MCF 10A (cell line): ENCODE measurements around the gene AMPD2. TPM values are rescaled to one million over a fixed set of nuclear protein-coding genes. Genes with fewer than 3 reads are reported as not detected.

ENCODE experiments used
- BruUV-seq: library from RNA; stranded (reverse); fragments of 400-500 nt; replicated peaks from 2 replicates; lab custom pipeline; 2021; lab: Mats Ljungman, UMichigan
- CTCF ChIA-PET: fragments of 300-600 bp; sonication (Branson Sonifier 250); formaldehyde crosslinking; extraction: SDS; loops from one replicate; lab custom pipeline; 2021; ENCODE audit warnings: antibody characterized with exemption, inconsistent platforms; lab: Yijun Ruan, JAX
- POLR2A ChIA-PET: fragments of 300-600, 350-650 bp; sonication (Branson Sonifier 250); formaldehyde crosslinking; extraction: SDS; loops from one replicate; lab custom pipeline; 2020; ENCODE audit warnings: antibody characterized with exemption, inconsistent platforms; lab: Yijun Ruan, JAX
- DNase-seq: peaks from one replicate; pipeline ENCODE4 v3.0.0-alpha.2; 2018; ENCODE audit not compliant: unreplicated experiment
- H3K27ac Mint-ChIP-seq: one replicate; pipeline ENCODE4 v1.8.0; 2022; ENCODE audit warnings: mild to moderate bottlenecking, low read depth, mixed read lengths; ENCODE audit not compliant: unreplicated experiment
- H3K27me3 Mint-ChIP-seq: one replicate; pipeline ENCODE4 v1.8.0; 2022; ENCODE audit warnings: mixed read lengths; ENCODE audit not compliant: insufficient read depth, unreplicated experiment
- H3K36me3 Mint-ChIP-seq: one replicate; pipeline ENCODE4 v1.8.0; 2022; ENCODE audit warnings: mild to moderate bottlenecking, moderate library complexity, mixed read lengths; ENCODE audit not compliant: insufficient read depth, unreplicated experiment
- H3K4me1 Mint-ChIP-seq: one replicate; pipeline ENCODE4 v1.8.0; 2022; ENCODE audit warnings: mixed read lengths; ENCODE audit not compliant: insufficient read depth, unreplicated experiment
- H3K4me3 Mint-ChIP-seq: one replicate; pipeline ENCODE4 v1.8.0; 2022; ENCODE audit warnings: mild to moderate bottlenecking, moderate library complexity, mixed read lengths; ENCODE audit not compliant: unreplicated experiment
- H3K9me3 Mint-ChIP-seq: one replicate; pipeline ENCODE4 v1.8.0; 2022; ENCODE audit warnings: mixed read lengths; ENCODE audit not compliant: unreplicated experiment
- intact Hi-C: fragments of 100-400 bp; cut with micrococcal nuclease; formaldehyde crosslinking; loops from 2 replicates; pipeline ENCODE4 v1.14.1; 2022
- total RNA-seq: library from RNA; stranded (reverse); gene quantifications from 2 replicates; pipeline ENCODE4 v1.2.3, GENCODE V29; 2022
- TF ChIP-seq, protein P1 (sequence below): fragments of 200-600 bp; IDR thresholded peaks from one replicate; pipeline ENCODE4 v1.8.0; 2022; ENCODE audit warnings: antibody characterized with exemption, mild to moderate bottlenecking; ENCODE audit not compliant: unreplicated experiment

AMPD2 gene
- total RNA-seq, 1 experiment from 2014 or later = 49.5 TPM

DNA sequence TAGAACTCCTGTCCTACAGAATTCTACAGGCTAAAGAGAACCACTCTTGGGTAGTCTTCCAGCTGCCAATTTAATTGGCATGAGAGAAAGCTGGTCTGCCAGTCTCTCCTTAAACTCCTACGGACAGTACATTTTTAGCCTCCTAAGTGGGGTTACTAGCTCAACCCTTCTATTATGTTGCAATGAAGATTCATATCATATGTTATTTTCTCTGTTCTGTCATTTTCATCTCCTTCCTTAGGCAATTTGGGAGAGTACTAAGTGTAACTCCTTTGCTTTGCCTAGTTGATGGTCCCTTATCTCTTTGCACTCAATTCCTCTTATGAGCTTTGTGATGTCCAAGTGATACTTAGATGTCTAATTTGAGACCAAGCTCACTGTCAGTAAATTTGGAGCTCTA lies 14.3 kb upstream of the AMPD2 start:
- ChIA-PET POLR2A (interaction anchor here (0.6 to 1.3 kb wide), 3 partner anchors 47 to 458 kb away, joined by 3 to 5 read pairs (median 4); partner anchors contain the start of gene GNAI3), CTCF (interaction anchor here (0.6 to 1.3 kb wide), 4 partner anchors 36 to 170 kb away, joined by 3 to 5 read pairs (median 4); no protein-coding TSS in a partner anchor)
- H3K4me3 Mint-ChIP-seq = no peak overlapping the region
- no peaks in the 10 kb centered on the region for H3K9me3 Mint-ChIP-seq
- TF ChIP-seq, protein P1, sequence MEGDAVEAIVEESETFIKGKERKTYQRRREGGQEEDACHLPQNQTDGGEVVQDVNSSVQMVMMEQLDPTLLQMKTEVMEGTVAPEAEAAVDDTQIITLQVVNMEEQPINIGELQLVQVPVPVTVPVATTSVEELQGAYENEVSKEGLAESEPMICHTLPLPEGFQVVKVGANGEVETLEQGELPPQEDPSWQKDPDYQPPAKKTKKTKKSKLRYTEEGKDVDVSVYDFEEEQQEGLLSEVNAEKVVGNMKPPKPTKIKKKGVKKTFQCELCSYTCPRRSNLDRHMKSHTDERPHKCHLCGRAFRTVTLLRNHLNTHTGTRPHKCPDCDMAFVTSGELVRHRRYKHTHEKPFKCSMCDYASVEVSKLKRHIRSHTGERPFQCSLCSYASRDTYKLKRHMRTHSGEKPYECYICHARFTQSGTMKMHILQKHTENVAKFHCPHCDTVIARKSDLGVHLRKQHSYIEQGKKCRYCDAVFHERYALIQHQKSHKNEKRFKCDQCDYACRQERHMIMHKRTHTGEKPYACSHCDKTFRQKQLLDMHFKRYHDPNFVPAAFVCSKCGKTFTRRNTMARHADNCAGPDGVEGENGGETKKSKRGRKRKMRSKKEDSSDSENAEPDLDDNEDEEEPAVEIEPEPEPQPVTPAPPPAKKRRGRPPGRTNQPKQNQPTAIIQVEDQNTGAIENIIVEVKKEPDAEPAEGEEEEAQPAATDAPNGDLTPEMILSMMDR = no peak
- intact Hi-C loops = no loop called here
- no TSS peak for BruUV-seq
- H3K36me3 Mint-ChIP-seq = peaks cover 6% of the 10 kb centered on the region
- no peak for DNase-seq
- no peaks in the 10 kb centered on the region for H3K27me3 Mint-ChIP-seq
- H3K27ac Mint-ChIP-seq = no peak overlapping the region
- H3K4me1 Mint-ChIP-seq = no peaks in the 10 kb centered on the region

DNA sequence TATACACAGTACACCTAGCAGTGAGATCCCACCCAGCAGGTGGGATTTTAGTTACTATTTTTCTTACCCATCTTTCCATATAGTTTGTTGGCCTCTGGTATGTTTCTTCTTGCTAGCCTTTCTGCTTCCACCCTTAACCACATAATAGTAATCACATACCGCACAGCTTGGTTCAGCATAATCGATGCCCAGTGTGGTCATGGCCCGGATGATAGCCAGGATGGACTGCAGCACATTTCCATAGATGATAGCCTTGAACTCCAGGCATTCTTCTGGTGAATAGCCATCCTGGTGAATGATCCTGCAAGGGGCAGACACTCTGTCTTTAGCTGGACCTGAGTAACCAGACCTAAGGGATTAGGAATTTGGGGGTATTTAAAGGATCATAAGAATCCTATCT lies 9.8 kb upstream of the AMPD2 start:
- H3K9me3 Mint-ChIP-seq = no peaks in the 10 kb centered on the region
- intact Hi-C loops = no loop called here
- H3K4me1 Mint-ChIP-seq = no peaks in the 10 kb centered on the region
- no peak for DNase-seq
- TF ChIP-seq, protein P1 = no peak
- no peaks in the 10 kb centered on the region for H3K27me3 Mint-ChIP-seq
- no peak overlapping the region for H3K4me3 Mint-ChIP-seq
- H3K27ac Mint-ChIP-seq = no peak overlapping the region
- peaks cover 6% of the 10 kb centered on the region for H3K36me3 Mint-ChIP-seq
- BruUV-seq = no TSS peak
- POLR2A ChIA-PET = interaction anchor here (0.7 kb wide), 1 partner anchor 10 kb away, joined by 4 read pairs; no protein-coding TSS in a partner anchor
- CTCF ChIA-PET = interaction anchor here (0.6 to 1.1 kb wide), 2 partner anchors 75 to 698 kb away, joined by 3 to 4 read pairs; no protein-coding TSS in a partner anchor

DNA sequence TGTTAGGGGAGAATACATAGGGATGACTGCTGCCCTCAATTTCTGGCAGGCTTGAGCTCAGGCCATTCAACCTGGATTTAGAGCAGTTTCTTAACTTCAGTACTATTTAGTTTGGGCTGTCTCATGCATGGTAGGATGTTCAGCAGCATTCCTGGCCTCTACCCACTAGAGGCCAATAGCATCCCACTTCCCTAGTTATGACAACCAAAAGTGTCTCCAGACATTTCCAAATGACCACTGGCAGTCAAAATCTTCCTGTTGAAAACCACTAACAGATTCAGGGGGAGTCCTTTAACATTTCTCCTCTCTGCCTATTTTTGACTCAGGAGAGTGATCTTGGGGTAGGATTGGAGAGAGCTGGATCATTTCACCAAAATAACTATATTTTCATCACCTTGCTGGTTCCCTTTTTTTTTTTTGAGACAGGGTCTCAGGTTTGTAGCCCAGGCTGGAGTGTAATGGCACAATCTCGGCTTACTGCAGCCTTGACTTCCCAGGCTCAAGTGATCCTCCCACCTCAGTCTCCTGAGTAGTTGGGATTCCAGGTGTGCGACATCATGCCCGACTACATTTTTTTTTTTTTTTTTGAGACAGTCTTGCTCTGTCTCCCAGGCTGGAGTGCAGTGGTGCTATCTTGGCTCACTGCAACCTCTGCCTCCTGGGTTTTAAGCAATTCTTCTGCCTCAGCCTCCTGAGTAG lies 8.9 kb upstream of the AMPD2 start:
- no TSS peak for BruUV-seq
- Mint-ChIP-seq H3K36me3 (peaks cover 6% of the 10 kb centered on the region), H3K27me3 (no peaks in the 10 kb centered on the region), H3K9me3 (no peaks in the 10 kb centered on the region), H3K4me3 (no peak overlapping the region), H3K4me1 (no peaks in the 10 kb centered on the region), H3K27ac (no peak overlapping the region)
- intact Hi-C loops = no loop called here
- no peak for DNase-seq
- CTCF ChIA-PET = interaction anchor here (0.6 to 1.2 kb wide), 5 partner anchors 28 to 697 kb away, joined by 3 to 4 read pairs (median 3); no protein-coding TSS in a partner anchor
- POLR2A ChIA-PET = interaction anchor here (3.9 kb wide), 1 partner anchor 62 kb away, joined by 31 read pairs; the partner anchor contains the start of gene GNAI3
- TF ChIP-seq, protein P1 = no peak

DNA sequence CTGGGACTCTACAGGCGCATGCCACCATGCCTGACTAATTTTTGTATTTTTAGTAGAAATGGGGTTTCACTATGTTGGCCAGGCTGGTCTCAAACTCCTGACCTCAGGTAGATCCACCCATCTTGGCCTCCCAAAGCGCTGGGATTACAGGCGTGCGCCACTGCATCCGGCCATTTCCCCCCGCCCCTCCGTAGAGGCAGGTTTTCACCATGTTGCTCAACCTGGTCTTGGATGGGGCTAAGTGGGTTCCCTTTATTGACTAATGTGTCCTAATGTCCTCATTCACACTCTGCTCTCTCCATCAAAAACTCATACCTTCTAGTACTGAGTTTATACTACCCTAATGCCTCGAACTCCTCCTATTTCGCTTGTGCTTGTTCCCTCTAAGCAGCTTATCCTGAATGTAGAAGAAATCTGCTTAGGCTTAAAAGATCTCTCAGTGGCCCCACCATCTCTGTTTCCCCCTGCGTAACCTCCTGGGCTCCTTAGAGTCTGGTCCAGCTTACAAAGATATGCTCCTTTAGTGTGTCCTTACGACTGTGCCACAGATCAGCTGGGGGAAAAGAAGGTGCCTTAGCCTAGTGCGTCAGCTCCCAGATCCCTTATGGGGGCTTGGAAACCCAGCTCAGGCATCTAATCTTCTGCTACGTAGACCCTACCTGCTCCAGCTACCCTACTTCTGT lies 8.2 kb upstream of the AMPD2 start:
- TF ChIP-seq, protein P1 = no peak
- ChIA-PET CTCF (interaction anchor here (0.6 to 2.9 kb wide), 6 partner anchors 27 to 1296 kb away, joined by 3 to 16 read pairs (median 3); no protein-coding TSS in a partner anchor), POLR2A (interaction anchor here (1.0 to 3.9 kb wide), 2 partner anchors 10 to 63 kb away, joined by 4 to 31 read pairs; partner anchors contain the start of gene GNAI3)
- H3K36me3 Mint-ChIP-seq = no peaks in the 10 kb centered on the region
- no peaks in the 10 kb centered on the region for H3K9me3 Mint-ChIP-seq
- H3K27me3 Mint-ChIP-seq = no peaks in the 10 kb centered on the region
- H3K27ac Mint-ChIP-seq = no peak overlapping the region
- no TSS peak for BruUV-seq
- H3K4me1 Mint-ChIP-seq = peaks cover 2% of the 10 kb centered on the region
- intact Hi-C loops = no loop called here
- no peak overlapping the region for H3K4me3 Mint-ChIP-seq
- no peak for DNase-seq
